Liver (tissue), 9 donors: ENCODE results near the gene PKMYT1. TPM values are rescaled to one million over a fixed set of nuclear protein-coding genes. Genes with fewer than 3 reads are reported as not detected.

Experiments
- DNase-seq: peaks from one replicate; pipeline ENCODE4 v3.0.0-alpha.2; 2017; ENCODE audit warnings: low spot score
- H3K27ac ChIP-seq, 2 donors: one replicate each; pipeline ENCODE4 v1.7.0; 2013; ENCODE audit warnings: inconsistent platforms in 2 of 2, low read length in 2 of 2, control low read depth in 1 of 2, low read depth in 1 of 2, mild to moderate bottlenecking in 1 of 2
- H3K27me3 ChIP-seq, 4 donors: one replicate each; pipeline versions ENCODE4 v1.6.1 to v1.7.0; 2013; ENCODE audit warnings: low read length in 3 of 4, inconsistent platforms in 1 of 4, mild to moderate bottlenecking in 1 of 4, moderate library complexity in 1 of 4; ENCODE audit not compliant: control insufficient read depth in 4 of 4, insufficient read depth in 4 of 4
- H3K36me3 ChIP-seq, 4 donors: one replicate each; pipeline versions ENCODE4 v1.6.1 to v1.7.0; 2013; ENCODE audit warnings: low read length in 3 of 4, mild to moderate bottlenecking in 3 of 4, low read depth in 1 of 4, moderate library complexity in 1 of 4; ENCODE audit not compliant: control insufficient read depth in 4 of 4, insufficient read depth in 3 of 4
- H3K4me1 ChIP-seq, 4 donors: one replicate each; pipeline versions ENCODE4 v1.6.1 to v1.7.0; 2013; ENCODE audit warnings: low read length in 3 of 4, mild to moderate bottlenecking in 3 of 4, moderate library complexity in 1 of 4; ENCODE audit not compliant: control insufficient read depth in 4 of 4, insufficient read depth in 4 of 4
- H3K4me3 ChIP-seq, 3 donors: one replicate each; pipeline versions ENCODE4 v1.6.1 to v1.7.0; 2013; ENCODE audit warnings: low read length in 3 of 3, control low read depth in 1 of 3, low read depth in 1 of 3, mild to moderate bottlenecking in 1 of 3
- H3K9ac ChIP-seq, 2 donors: one replicate each; pipeline ENCODE4 v1.7.0; 2013; ENCODE audit warnings: low read length in 2 of 2, mild to moderate bottlenecking in 2 of 2, moderate library complexity in 2 of 2, control low read depth in 1 of 2, low read depth in 1 of 2
- H3K9me3 ChIP-seq, 4 donors: one replicate each; pipeline versions ENCODE4 v1.6.1 to v1.7.0; 2013; ENCODE audit warnings: low read length in 3 of 4; ENCODE audit not compliant: control insufficient read depth in 4 of 4
- ATF3 ChIP-seq: IDR thresholded peaks from 2 replicates; pipeline ENCODE4 v1.6.1; 2016; ENCODE audit warnings: antibody characterized with exemption
- CTCF ChIP-seq: fragments of 150-350 bp; IDR thresholded peaks from 2 replicates; pipeline ENCODE4 v1.5.1; 2017; ENCODE audit warnings: improper control_type of control experiment, low read depth, low read length; ENCODE audit not compliant: missing input control
- EGR1 ChIP-seq, 2 donors: IDR thresholded peaks; 2 replicates each; pipeline ENCODE4 v1.6.1; 2016 to 2018; ENCODE audit warnings: antibody characterized with exemption in 2 of 2, low read depth in 2 of 2
- FOXA1 ChIP-seq: IDR thresholded peaks from 2 replicates; pipeline ENCODE4 v1.6.1; 2016; ENCODE audit warnings: antibody characterized with exemption
- FOXA2 ChIP-seq: IDR thresholded peaks from 2 replicates; pipeline ENCODE4 v1.6.1; 2016; ENCODE audit warnings: antibody characterized with exemption
- GABPA ChIP-seq, 2 donors: IDR thresholded peaks in 1 of 2; conservative IDR thresholded peaks in 1 of 2; 2 replicates each; pipeline ENCODE4 v1.6.1; 2016; ENCODE audit warnings: antibody characterized with exemption in 2 of 2, mild to moderate bottlenecking in 1 of 2, moderate library complexity in 1 of 2
- HNF4A ChIP-seq, 2 donors: conservative IDR thresholded peaks; 2 replicates each; pipeline ENCODE4 v1.6.1; 2016; ENCODE audit warnings: antibody characterized with exemption in 2 of 2, mild to moderate bottlenecking in 2 of 2
- HNF4G ChIP-seq: IDR thresholded peaks from 2 replicates; pipeline ENCODE4 v1.6.1; 2016; ENCODE audit warnings: antibody characterized with exemption
- JUND ChIP-seq, 2 donors: IDR thresholded peaks; 2 replicates each; pipeline ENCODE4 v1.6.1; 2016; ENCODE audit warnings: antibody characterized with exemption in 2 of 2
- NR2F2 ChIP-seq: IDR thresholded peaks from 2 replicates; pipeline ENCODE4 v1.6.1; 2016; ENCODE audit warnings: antibody characterized with exemption
- RAD21 ChIP-seq, 2 donors: IDR thresholded peaks; 2 replicates each; pipeline ENCODE4 v1.6.1; 2016; ENCODE audit warnings: antibody characterized with exemption in 2 of 2, mild to moderate bottlenecking in 2 of 2
- REST ChIP-seq: IDR thresholded peaks from 2 replicates; pipeline ENCODE4 v1.6.1; 2016; ENCODE audit warnings: antibody characterized with exemption, mild to moderate bottlenecking
- RXRA ChIP-seq, 2 donors: IDR thresholded peaks; 2 replicates each; pipeline ENCODE4 v1.6.1; 2017 to 2018; ENCODE audit warnings: antibody characterized with exemption in 2 of 2, mild to moderate bottlenecking in 1 of 2
- SP1 ChIP-seq: IDR thresholded peaks from 2 replicates; pipeline ENCODE4 v1.6.1; 2018; ENCODE audit warnings: antibody characterized with exemption, mild to moderate bottlenecking
- TAF1 ChIP-seq: conservative IDR thresholded peaks from 2 replicates; pipeline ENCODE4 v1.6.1; 2016; ENCODE audit warnings: antibody characterized with exemption, mild to moderate bottlenecking
- YY1 ChIP-seq: IDR thresholded peaks from 2 replicates; pipeline ENCODE4 v1.6.1; 2016; ENCODE audit warnings: antibody characterized with exemption, mild to moderate bottlenecking
- WGBS: extraction: QIAGEN DNeasy Blood & Tissue Kit; methylation state at CpG from one replicate; pipeline ENCODE4 v1.1.7; 2013; 5-methylcytosine and 5-hydroxymethylcytosine counted together
- polyA plus RNA-seq, 2 donors: library from polyadenylated mRNA; stranded (reverse) in 1 of 2; unstranded in 1 of 2; fragments of 200-250 nt in 1 of 2; fragments of >200 nt in 1 of 2; fragmentation: Nextera tagmentation in 1 of 2; extraction: Ambion mirVana in 1 of 2; gene quantifications; one replicate each; pipeline versions ENCODE4 v1.2.1 to v1.2.3, GENCODE V29; 2013 to 2015
- total RNA-seq, 2 donors: library from RNA; depleted of rRNA; stranded (reverse); fragments of >200 nt; gene quantifications; one replicate each; pipeline ENCODE4 v1.2.3, GENCODE V29; 2014
- TF ChIP-seq, protein P1 (sequence below): IDR thresholded peaks from 2 replicates; pipeline ENCODE4 v1.6.1; 2016; ENCODE audit warnings: antibody characterized with exemption
- donor health status: healthy.
- donor health status: healthy.
- donor health status: healthy.
- donor health status: healthy.
- donor health status: healthy.

The PKMYT1 gene
- total and polyA plus RNA-seq, 4 donors, result 0.50 to 15.8 (median 2.6) TPM

DNA sequence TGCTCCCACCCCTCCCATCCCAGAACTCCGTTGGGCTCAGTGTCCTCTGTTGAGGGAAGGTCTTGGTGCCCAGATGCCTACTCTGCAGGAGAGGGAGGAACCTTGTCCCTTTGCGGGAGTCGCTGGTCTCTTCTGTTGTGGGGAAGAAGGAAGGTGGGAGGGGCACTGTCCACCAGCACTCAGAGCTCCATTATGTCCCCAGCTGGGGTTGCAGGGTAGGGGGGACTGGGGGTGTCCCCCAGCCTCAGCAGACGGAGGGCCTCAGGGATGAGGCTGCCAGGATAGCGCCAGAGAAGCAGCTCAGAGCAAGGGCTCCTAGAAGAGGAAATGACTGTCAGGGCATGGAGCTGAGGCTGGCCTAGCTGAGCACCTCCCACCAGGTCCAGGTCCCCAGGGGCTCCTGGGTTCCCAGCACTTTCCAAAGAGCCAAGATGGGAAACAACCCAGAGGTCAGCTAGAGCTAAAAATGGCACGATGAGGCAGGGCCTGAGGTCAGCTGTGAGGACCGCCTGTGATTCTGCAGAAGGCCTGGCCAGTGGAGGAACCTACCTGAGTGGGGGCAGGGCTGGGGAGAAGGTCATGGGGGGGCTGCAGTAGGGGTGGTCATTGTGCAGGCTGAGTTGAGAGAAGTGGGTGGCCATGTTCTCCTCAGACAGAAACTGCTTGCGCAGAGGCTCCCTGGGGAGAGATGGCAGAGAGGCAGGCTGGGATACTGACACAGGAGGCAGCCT lies 42.6 kb upstream of the PKMYT1 start:
- peak overlapping the region; percentile 95 to 97 for H3K27ac ChIP-seq
- no peaks in the 10 kb centered on the region for H3K9me3 ChIP-seq
- WGBS, result 70% methylated on average over 8 of the region's 8 CpGs
- DNase-seq, result no peak
- TF ChIP-seq HNF4A (conservative IDR thresholded peaks at IDR 0.05), result no peak
- TF ChIP-seq RAD21 (IDR thresholded peaks at IDR 0.05), result no peak
- no peak for TF ChIP-seq RXRA (IDR thresholded peaks at IDR 0.05)
- TF ChIP-seq FOXA2, result no peak
- TF ChIP-seq FOXA1, result no peak
- no peak for TF ChIP-seq EGR1 (IDR thresholded peaks at IDR 0.05; ENCODE audit: low read depth in 2 of 2)
- no peak for TF ChIP-seq TAF1
- no peak for TF ChIP-seq YY1
- no peak for TF ChIP-seq CTCF
- no peak for TF ChIP-seq HNF4G
- TF ChIP-seq REST, result no peak
- TF ChIP-seq NR2F2, result no peak
- TF ChIP-seq, protein P1, sequence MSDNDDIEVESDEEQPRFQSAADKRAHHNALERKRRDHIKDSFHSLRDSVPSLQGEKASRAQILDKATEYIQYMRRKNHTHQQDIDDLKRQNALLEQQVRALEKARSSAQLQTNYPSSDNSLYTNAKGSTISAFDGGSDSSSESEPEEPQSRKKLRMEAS, result no peak
- H3K9ac ChIP-seq, result no peak overlapping the region
- H3K4me3 ChIP-seq, result peak overlapping the region in 1 of 3 donors; percentile 72
- H3K4me1 ChIP-seq, result peaks cover 14 to 39% (median 26%) of the 10 kb centered on the region in 4 donors
- no peaks in the 10 kb centered on the region for H3K27me3 ChIP-seq
- H3K36me3 ChIP-seq, result peaks cover 0 to 14% (median 3%) of the 10 kb centered on the region in 4 donors

GRCh38 chr16:3022208-3022683 lies 42.0 kb upstream of the PKMYT1 start:
- peaks cover 0 to 14% (median 3%) of the 10 kb centered on the region in 4 donors for H3K36me3 ChIP-seq
- 54% methylated on average over 8 of the region's 8 CpGs for WGBS
- H3K4me1 ChIP-seq, result peaks cover 12 to 37% (median 26%) of the 10 kb centered on the region in 4 donors
- no peak overlapping the region for H3K4me3 ChIP-seq
- peak overlapping the region in 1 of 2 donors; percentile 22 for H3K9ac ChIP-seq
- no peaks in the 10 kb centered on the region for H3K27me3 ChIP-seq
- DNase-seq, result no peak
- TF ChIP-seq RXRA (IDR thresholded peaks at IDR 0.05), result no peak
- TF ChIP-seq EGR1 (IDR thresholded peaks at IDR 0.05; ENCODE audit: low read depth in 2 of 2), result peak; percentile 28 to 55
- no peak for TF ChIP-seq RAD21 (IDR thresholded peaks at IDR 0.05)
- TF ChIP-seq GABPA (IDR thresholded peaks at IDR 0.05 in 1 of 2, conservative IDR thresholded peaks at IDR 0.05 in 1 of 2), result no peak
- TF ChIP-seq REST, result no peak
- TF ChIP-seq FOXA2, result no peak
- no peak for TF ChIP-seq TAF1
- TF ChIP-seq, protein P1, result no peak
- peak; percentile 74 to 92 for TF ChIP-seq JUND (IDR thresholded peaks at IDR 0.05)
- TF ChIP-seq ATF3, result no peak
- no peak for TF ChIP-seq SP1
- no peaks in the 10 kb centered on the region for H3K9me3 ChIP-seq
- H3K27ac ChIP-seq, result peak overlapping the region; percentile 95 to 97
